HG02840 (cell line): ENCODE results near the gene CCDC9B.

Source experiments
- ATAC-seq: cut with Tn5 transposase; IDR thresholded peaks from one replicate; pipeline ENCODE4 v1.9.1; 2021; ENCODE audit warnings: mild to moderate bottlenecking, moderate library complexity, moderate number of reproducible peaks; ENCODE audit not compliant: unreplicated experiment, low FRiP score

Gene CCDC9B

DNA sequence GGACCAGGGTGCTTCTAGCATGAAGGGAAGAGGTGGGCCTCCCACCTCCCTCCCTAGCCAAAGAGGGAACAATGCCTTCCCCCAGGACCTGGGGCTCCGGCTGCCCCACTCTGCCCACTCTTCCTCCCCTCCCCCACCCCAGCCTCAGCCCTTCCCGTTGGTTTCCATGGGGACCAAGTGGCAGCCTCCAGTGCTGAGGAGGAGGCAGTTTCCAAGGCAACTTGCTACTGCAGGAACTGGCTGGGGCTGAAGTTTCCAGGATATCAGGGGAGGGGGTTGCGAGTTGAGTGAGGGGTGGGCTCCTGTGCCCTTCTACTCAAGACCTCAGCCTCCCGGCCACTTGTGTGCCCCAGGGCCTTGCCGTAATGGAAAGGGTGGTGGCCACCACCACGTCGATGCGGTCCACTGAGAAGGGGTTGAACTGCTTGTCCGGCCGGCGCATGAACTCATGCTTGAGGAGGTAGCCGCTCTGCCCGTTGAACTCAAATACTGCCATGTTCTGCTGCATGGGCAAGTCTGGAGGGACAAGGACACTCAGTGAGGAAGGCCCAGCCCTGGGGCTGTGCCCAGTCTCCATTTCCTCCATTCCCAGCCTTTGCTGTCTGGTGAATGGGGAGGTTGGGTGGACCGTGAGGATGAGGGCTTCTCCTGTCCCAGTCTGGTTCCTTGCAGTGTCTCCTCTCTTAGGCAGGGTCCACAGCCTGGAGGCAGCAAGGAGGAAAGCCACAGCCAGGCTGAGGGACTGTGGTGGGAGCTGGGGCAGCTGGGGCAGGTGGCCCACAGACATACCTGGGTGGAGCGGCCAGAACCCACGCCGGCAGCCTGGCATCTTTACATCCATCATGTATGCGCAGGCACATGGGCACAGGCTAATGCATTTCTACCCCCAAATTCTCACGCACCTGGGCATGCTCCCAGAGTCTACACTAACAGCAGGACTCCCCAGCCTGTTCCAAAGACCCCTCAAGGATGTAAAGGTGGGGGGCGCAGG is 46.5 kb downstream of the CCDC9B start:
- no peak for ATAC-seq

GRCh38 chr15:40293006-40293405 is 47.7 kb downstream of the CCDC9B start:
- no peak for ATAC-seq

GRCh38 chr15:40292246-40292645 is 48.5 kb downstream of the CCDC9B start:
- ATAC-seq, result no peak

DNA sequence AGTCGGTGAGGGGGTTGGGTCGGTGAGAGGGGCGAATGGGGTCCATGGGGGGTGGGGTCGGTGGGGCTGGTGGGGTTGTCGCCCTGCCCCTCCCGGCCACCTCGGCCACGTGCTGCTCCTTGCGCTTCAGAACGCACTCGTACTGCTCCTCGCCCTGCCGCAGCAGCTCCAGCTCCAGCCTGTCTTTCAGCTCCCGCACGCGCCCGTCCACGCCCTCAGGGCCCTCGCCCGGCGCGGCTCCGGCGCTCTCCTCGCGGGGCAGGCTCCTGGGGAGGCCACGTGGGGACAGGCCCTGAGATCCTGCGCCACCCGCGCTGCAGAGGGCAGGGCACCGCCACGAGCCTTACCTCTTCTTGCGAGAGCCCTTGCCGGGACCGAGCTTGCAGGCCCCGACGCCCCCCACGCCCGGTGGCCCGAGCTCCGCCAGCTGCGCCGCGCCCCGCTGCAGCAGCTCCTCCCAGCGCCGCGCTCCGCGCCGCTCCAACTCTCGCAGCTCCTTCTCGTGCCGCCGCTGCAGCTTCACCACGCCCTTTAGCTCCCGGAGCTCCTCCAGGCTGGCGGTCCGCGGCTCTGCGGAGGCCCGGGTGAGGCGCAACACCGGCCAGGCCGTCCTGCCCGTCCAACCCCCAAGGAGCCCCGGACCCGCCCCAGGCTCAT is 49.7 kb downstream of the CCDC9B start:
- ATAC-seq, result no peak

GRCh38 chr15:40290545-40290917 is 50.2 kb downstream of the CCDC9B start:
- ATAC-seq, result no peak

GRCh38 chr15:40289140-40289775 is 51.5 kb downstream of the CCDC9B start:
- no peak for ATAC-seq

DNA sequence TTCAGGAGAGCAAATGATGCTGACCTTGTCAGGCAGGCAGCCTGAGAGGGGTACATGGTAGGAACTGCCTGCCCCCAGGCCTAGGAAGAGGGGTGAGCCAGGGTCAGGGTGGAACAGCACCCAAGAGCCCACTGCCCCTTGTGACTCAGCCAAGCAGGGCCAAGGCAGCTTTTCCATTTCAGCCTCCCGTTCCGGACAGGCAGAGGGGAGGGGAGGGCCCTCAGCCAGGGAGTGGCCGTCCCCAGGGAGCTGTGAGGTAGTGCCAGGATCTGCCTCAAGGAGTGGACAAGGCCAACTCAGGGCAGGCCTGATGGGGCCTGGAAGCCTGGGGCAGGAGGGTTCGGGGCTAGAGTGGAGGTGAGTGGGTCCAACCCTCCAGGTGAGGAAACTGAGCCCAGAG is 52.8 kb downstream of the CCDC9B start:
- no peak for ATAC-seq

DNA sequence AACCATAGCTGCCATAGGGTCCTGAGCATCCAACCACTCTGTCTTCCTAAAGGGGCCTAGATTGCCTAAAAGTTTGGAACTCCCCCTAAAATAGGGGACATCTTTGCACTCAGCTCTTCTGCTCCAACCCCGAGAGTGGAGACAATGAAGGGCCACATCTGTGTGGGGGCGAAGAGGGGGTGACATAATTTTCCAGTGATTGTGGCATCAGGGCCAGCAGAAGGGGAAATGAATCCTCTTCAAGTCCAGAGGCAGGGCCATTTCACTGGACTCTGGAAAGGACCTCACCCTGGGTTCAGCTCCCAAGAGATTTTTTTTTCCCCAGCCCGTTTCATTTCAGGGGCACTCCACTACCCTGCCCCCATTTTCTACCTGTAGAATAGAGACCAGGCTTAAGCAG is 53.2 kb downstream of the CCDC9B start:
- no peak for ATAC-seq

- ATAC-seq, result no peak
These were observed 53.9 kb downstream of the CCDC9B start for GRCh38 chr15:40286794-40287193.

GRCh38 chr15:40286061-40286532 is 54.6 kb downstream of the CCDC9B start:
- no peak for ATAC-seq

- no peak for ATAC-seq
These were observed 55.2 kb downstream of the CCDC9B start for GRCh38 chr15:40285554-40286011.

- ATAC-seq, result no peak
These were observed 55.6 kb downstream of the CCDC9B start for GRCh38 chr15:40285151-40285550.

DNA sequence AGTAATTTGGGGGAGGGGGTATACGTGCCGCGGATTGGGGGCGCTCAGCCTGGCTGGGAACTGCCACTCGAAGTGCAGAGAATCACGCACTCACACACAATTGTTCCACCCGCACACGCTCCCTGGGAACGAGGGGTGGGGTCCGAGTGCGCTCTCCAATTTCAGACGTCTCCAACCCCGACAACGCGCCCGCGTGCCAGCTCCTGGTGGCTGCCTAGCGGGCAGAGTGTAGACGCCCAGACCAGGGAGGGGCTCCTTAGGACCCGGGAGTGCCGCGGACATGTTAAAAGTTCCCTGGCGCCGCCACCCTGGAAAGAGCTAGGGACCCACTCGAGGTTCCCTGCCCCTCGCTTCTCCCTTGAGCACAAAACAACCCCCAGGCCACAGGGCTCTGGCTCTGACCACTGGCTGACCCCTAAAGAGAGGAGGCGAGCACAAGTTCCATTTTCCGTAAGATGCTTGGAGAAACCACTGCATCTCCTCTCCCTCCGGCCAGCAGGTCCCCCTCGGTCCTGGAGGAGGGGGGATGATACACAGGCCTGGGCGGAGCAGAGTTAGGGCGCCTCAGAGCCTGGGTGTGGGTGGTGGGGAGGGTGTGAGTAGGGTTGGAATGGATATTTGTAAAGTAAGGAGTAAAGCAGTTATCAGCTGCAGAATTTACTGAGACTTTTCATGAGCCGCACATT is 57.0 kb downstream of the CCDC9B start:
- ATAC-seq, result no peak

DNA sequence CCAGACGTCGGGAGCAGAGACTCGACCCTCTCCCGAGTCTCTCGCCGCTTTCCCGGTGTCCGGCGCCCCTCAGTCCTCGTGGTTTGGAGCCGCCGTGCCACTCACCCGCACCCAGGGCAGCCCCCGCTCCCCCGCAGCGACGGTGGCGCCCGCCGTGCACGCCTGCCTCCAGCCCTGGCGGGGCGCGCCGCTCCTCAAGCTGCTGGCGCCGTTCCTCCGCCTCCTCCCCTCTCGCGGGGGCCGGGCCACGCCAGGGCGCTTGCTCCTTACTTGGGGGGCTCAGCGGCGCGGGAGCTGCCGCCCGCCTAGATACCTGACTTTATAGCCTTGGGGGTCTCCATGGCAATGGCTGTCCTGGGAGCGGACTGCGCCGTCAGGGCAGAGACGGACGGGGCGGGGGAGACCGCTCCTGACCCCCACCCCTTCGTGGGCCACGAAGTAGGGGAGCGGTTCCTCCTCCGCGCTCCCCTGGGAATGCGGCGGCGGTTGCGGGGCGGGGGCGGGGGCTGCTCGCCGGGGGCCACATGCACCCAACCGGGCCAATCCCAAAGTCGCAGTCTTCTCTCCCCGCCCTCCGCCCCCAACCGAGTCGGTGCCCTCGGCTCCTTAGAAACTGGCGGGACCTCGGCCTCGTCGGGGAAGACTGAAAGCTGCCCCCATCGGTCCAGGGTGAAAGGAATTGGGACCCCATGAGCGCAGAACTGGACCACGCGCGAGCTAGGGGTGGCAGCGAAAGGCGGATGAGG is 57.7 kb downstream of the CCDC9B start, which contains the start of gene ANKRD63:
Gene ANKRD63 (minus strand): TSS at position 196 of the 746 bp plus-strand sequence. CDS start 478 bp downstream, outside the sequence.
- ATAC-seq, result no peak

DNA sequence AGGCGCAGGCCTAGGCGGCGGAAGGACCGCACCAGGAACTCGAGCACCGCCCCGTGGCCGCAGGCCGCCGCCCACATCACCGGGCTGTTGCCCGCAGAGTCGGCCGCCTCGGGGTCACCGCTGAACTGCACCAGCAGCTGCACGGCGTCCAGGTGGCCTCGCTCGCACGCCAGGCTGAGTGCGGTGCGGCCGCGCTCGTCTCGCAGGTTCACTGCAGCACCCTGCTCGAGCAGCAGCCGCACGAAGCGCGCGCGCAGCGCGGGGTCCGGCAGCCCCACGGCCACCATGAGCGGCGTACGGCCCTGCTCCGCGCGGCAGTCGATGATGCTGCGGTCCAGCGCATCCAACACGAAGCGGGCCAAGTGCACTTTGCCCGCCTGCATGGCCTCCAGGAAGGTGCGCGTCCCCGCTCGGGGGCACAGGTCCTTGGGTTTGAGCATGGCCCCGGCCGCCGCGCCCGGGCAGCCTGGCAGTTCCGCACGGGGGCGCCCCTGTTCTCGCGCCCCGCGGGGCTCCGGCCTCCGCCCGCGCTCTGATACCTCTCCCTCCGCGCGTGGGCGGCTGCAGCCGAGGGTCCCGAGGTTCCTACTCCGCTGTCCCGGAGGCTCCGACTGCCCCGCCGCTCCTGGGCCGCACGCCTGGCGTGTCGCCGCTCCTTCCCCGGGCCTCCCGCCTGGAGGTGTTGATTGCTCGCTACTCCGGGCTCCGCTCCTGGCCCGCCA is 58.4 kb downstream of the CCDC9B start:
- ATAC-seq, result no peak

- ATAC-seq, result no peak
These were observed 59.0 kb downstream of the CCDC9B start for GRCh38 chr15:40281801-40282146.
